Heart left ventricle (tissue), 16 donors: ENCODE results near the gene BRPF1. TPM values are rescaled to one million over a fixed set of nuclear protein-coding genes. Genes with fewer than 3 reads are reported as not detected.

Experiments
- ATAC-seq, 4 donors: fragments of 200-7000 bp; cut with Tn5 transposase; one replicate each; pipeline ENCODE4 v1.9.1; 2020 to 2022; ENCODE audit warnings: moderate library complexity in 4 of 4, mild to moderate bottlenecking in 3 of 4, moderate number of reproducible peaks in 1 of 4
- DNase-seq, 5 donors: peaks; one replicate each; pipeline ENCODE4 v3.0.0-alpha.2; 2020
- H3K27ac ChIP-seq, 12 donors: fragments of 200-600 bp; sonication (generic) in 4 of 12; one replicate each; pipeline versions ENCODE4 v1.5.0 to v1.8.0; 2016 to 2022; ENCODE audit warnings: mild to moderate bottlenecking in 2 of 12
- H3K27me3 ChIP-seq, 9 donors: fragments of 200-600 bp; sonication (generic) in 2 of 9; one replicate each; pipeline versions ENCODE4 v1.5.1 to v1.8.0; 2016 to 2022; ENCODE audit warnings: mild to moderate bottlenecking in 3 of 9
- H3K36me3 ChIP-seq, 9 donors: fragments of 200-600 bp; sonication (generic) in 2 of 9; one replicate each; pipeline versions ENCODE4 v1.5.0 to v1.8.0; 2018 to 2022; ENCODE audit warnings: mild to moderate bottlenecking in 2 of 9
- H3K4me1 ChIP-seq, 12 donors: fragments of 200-600 bp; sonication (generic) in 4 of 12; one replicate each; pipeline versions ENCODE4 v1.5.0 to v1.8.0; 2016 to 2022; ENCODE audit warnings: mild to moderate bottlenecking in 3 of 12
- H3K4me3 ChIP-seq, 12 donors: fragments of 200-600 bp; sonication (generic) in 4 of 12; one replicate each; pipeline versions ENCODE4 v1.5.0 to v1.8.0; 2017 to 2022; ENCODE audit warnings: mild to moderate bottlenecking in 9 of 12, moderate library complexity in 4 of 12
- H3K9me3 ChIP-seq, 12 donors: fragments of 200-600 bp; sonication (generic) in 4 of 12; one replicate each; pipeline versions ENCODE4 v1.5.0 to v1.8.0; 2016 to 2022; ENCODE audit warnings: mild to moderate bottlenecking in 1 of 12
- CTCF ChIP-seq, 12 donors: fragments of 200-600 bp; sonication (generic) in 4 of 12; IDR thresholded peaks; one replicate each; pipeline versions ENCODE4 v1.5.0 to v1.8.0; 2018 to 2022; ENCODE audit warnings: antibody characterized with exemption in 12 of 12, mild to moderate bottlenecking in 5 of 12
- POLR2A ChIP-seq, 2 donors: fragments of 450-650 bp; IDR thresholded peaks; one replicate each; pipeline ENCODE4 v1.6.1; 2017; ENCODE audit warnings: antibody characterized with exemption in 2 of 2, mild to moderate bottlenecking in 2 of 2, moderate library complexity in 2 of 2
- WGBS, 4 donors: extraction: QIAGEN DNeasy Blood & Tissue Kit in 2 of 4; methylation state at CpG; one replicate each; pipeline versions ENCODE4 v1.1.5 to v1.1.7; 2013 to 2018; 5-methylcytosine and 5-hydroxymethylcytosine counted together
- intact Hi-C, 10 donors: fragments of 100-400 bp; cut with DNase I; formaldehyde crosslinking; loops; one replicate each; pipeline versions ENCODE4 v1.11.1 to v1.14.2; 2022
- polyA plus RNA-seq, 2 donors: library from polyadenylated mRNA; stranded (reverse); fragments of 200-250 nt; gene quantifications; one replicate each; pipeline ENCODE4 v1.2.3, GENCODE V29; 2013
- total RNA-seq, 9 donors: library from RNA; depleted of rRNA in 2 of 9; stranded (reverse); fragments of >200 nt in 2 of 9; fragmentation: NEBNext Ultra II Directional in 3 of 9; extraction: Animal tissue kit (Norgen Biotek cat#: 25700) in 3 of 9; gene quantifications; one replicate each; pipeline versions ENCODE4 v1.1.0 to v1.2.4, GENCODE V29; 2016 to 2023
- donor health status: ischemic (EF 13 %, LVEDD 7.1; RV severe dilation, severe dysfunction).
- donor health status: healthy with polysubstance abuse.
- donor health status: DM: no; HTN: yes; CAD: no.
- donor health status: DM: no; HTN: no; CAD: no.
- donor health status: ischemic (EF 25% LVEDD 6.9; RV normal size, moderate dysfunction).
- donor health status: ischemic (EF 25% LVEDD 5.7; RV mildly dilated, moderate dysfunction).
- donor health status: healthy.
- donor health status: DM: yes; HTN: yes; CAD: no.
- donor health status: ischemic (EF 35%, LVEDD 5.7; RV mildly dilated, moderate dysfunction).
- donor health status: nonischemic (EF 11% LVEDD 7.7; RV severe dilation, severe dysfunction).
- donor health status: DM: yes; HTN: yes; CAD: no.
- donor health status: PGD.
- donor health status: ischemic (EF 29% LVEDD 5.4; RV normal size, mild dysfunction).
- donor health status: nonischemic (EF 23%, LVEDD 6.1; RV moderate dilation, normal function).

BRPF1 gene
- total and polyA plus RNA-seq, 11 donors: 5.5 to 17.8 (median 10.6) TPM

GRCh38 chr3:9732080-9732739, 675 bp downstream of the BRPF1 start:
- no peak for TF ChIP-seq CTCF (IDR thresholded peaks at IDR 0.05)
- no peak for TF ChIP-seq POLR2A (IDR thresholded peaks at IDR 0.05)
- intact Hi-C loops: loop anchor here in 5 of 10 donors (5.0 to 10.0 kb wide), 4 partner anchors 60 to 230 kb away; partner anchors contain the start of genes ARPC4 (in 3 of the 5) and TADA3 (in 3 of the 5)
- Histone ChIP-seq H3K4me3 (peak overlapping the region; percentile 82 to 100 (median 98)), H3K4me1 (peaks cover 9 to 48% (median 27%) of the 10 kb centered on the region in 12 donors), H3K27me3 (no peaks in the 10 kb centered on the region), H3K36me3 (peaks cover 0 to 35% (median 31%) of the 10 kb centered on the region in 9 donors), H3K27ac (peak overlapping the region; percentile 91 to 100 (median 97)), H3K9me3 (no peaks in the 10 kb centered on the region)
- 1 to 2% (median 2%) methylated on average over 38 to 41 of the region's 41 CpGs for WGBS, 4 donors
- ATAC-seq (peak in 2 of 4 donors; percentile 0 to 3), DNase-seq (peak in 2 of 5 donors; percentile 21 to 49)

- no peaks in the 10 kb centered on the region for H3K27me3 ChIP-seq
- 32 to 44% (median 38%) methylated on average over 6 to 7 of the region's 7 CpGs for WGBS, 4 donors
- TF ChIP-seq CTCF (IDR thresholded peaks at IDR 0.05) (no peak), POLR2A (IDR thresholded peaks at IDR 0.05) (no peak)
- H3K4me1 ChIP-seq: peaks cover 9 to 47% (median 28%) of the 10 kb centered on the region in 12 donors
- peak overlapping the region; percentile 82 to 100 (median 98) for H3K4me3 ChIP-seq
- no peak for ATAC-seq
- peak overlapping the region in 6 of 12 donors; percentile 95 to 99 (median 96) for H3K27ac ChIP-seq
- intact Hi-C loops: loop anchor here in 5 of 10 donors (5.0 to 10.0 kb wide), 4 partner anchors 60 to 230 kb away; partner anchors contain the start of genes ARPC4 (in 3 of the 5) and TADA3 (in 3 of the 5)
- H3K9me3 ChIP-seq: no peaks in the 10 kb centered on the region
- H3K36me3 ChIP-seq: peaks cover 0 to 40% (median 36%) of the 10 kb centered on the region in 9 donors
- no peak for DNase-seq
These were observed 1.2 kb downstream of the BRPF1 start for GRCh38 chr3:9732740-9733115.

GRCh38 chr3:9736831-9737230, 5.3 kb downstream of the BRPF1 start:
- 30 to 63% (median 47%) methylated on average over 2 of the region's 2 CpGs for WGBS, 4 donors
- no peak for TF ChIP-seq CTCF (IDR thresholded peaks at IDR 0.05)
- TF ChIP-seq POLR2A (IDR thresholded peaks at IDR 0.05): no peak
- H3K4me1 ChIP-seq: peaks cover 9 to 41% (median 26%) of the 10 kb centered on the region in 12 donors
- ATAC-seq (peak in 2 of 4 donors; percentile 17 to 19), DNase-seq (no peak)
- no peaks in the 10 kb centered on the region for H3K9me3 ChIP-seq
- intact Hi-C loops: loop anchor here in 3 of 10 donors (10.0 kb wide), 1 partner anchor 232 kb away; no protein-coding TSS in a partner anchor
- no peaks in the 10 kb centered on the region for H3K27me3 ChIP-seq
- H3K36me3 ChIP-seq: peaks cover 3 to 81% (median 77%) of the 10 kb centered on the region in 9 donors
- H3K4me3 ChIP-seq: no peak overlapping the region
- no peak overlapping the region for H3K27ac ChIP-seq

GRCh38 chr3:9739181-9739580, 7.6 kb downstream of the BRPF1 start:
- Histone ChIP-seq H3K4me1 (peaks cover 0 to 23% (median 7%) of the 10 kb centered on the region in 12 donors), H3K4me3 (no peak overlapping the region), H3K9me3 (no peaks in the 10 kb centered on the region), H3K36me3 (peaks cover 3 to 100% (median 98%) of the 10 kb centered on the region in 9 donors), H3K27ac (no peak overlapping the region), H3K27me3 (no peaks in the 10 kb centered on the region)
- DNase-seq: no peak
- 92 to 96% (median 94%) methylated on average over 12 to 15 of the region's 15 CpGs for WGBS, 4 donors
- ATAC-seq: no peak
- intact Hi-C loops: loop anchor here in 3 of 10 donors (10.0 kb wide), 1 partner anchor 234 kb away; no protein-coding TSS in a partner anchor
- TF ChIP-seq POLR2A (IDR thresholded peaks at IDR 0.05): no peak
- no peak for TF ChIP-seq CTCF (IDR thresholded peaks at IDR 0.05)
